ENCODE data around the gene IPCEF1. TPM values are rescaled to one million over a fixed set of nuclear protein-coding genes. Genes with fewer than 3 reads are reported as not detected.

The IPCEF1 gene
- total and polyA plus RNA-seq, 4 donors = 0.46 to 2.8 (median 1.3) TPM

DNA sequence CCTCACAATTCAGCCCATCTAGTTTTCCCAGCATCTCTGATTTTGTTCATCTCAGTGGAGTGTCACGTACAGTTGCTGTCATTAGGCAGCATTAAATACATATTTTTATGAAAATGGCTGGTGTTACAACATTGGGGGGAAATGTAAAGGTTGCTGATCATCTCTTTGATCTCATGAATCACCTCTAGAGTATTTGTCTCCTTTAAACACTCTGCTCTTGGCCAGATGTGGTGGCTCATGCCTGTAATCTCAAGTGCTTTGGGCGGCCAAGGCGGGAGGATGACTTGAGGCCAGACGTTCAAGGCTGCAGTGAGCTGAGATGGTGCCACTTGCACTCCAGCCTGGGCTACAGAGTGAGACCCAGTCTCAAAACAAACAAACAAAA is 128.1 kb downstream of the IPCEF1 start:
- no peak overlapping the region for H3K27ac ChIP-seq (ENCODE audit: low read depth in 1 of 2, low read length in 2 of 2)
- H3K36me3 ChIP-seq (ENCODE audit: control insufficient read depth in 4 of 4, insufficient read depth in 3 of 4, low read depth in 1 of 4, low read length in 3 of 4) = no peaks in the 10 kb centered on the region
- TF ChIP-seq HNF4G (IDR thresholded peaks at IDR 0.05) (no peak), RAD21 (IDR thresholded peaks at IDR 0.05) (no peak), EGR1 (IDR thresholded peaks at IDR 0.05; ENCODE audit: low read depth in 2 of 2) (no peak)
- TF ChIP-seq, protein P1, sequence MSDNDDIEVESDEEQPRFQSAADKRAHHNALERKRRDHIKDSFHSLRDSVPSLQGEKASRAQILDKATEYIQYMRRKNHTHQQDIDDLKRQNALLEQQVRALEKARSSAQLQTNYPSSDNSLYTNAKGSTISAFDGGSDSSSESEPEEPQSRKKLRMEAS (IDR thresholded peaks at IDR 0.05) = no peak
- H3K4me3 ChIP-seq (ENCODE audit: low read depth in 1 of 3, low read length in 3 of 3) = no peak overlapping the region
- 91% methylated on average over 4 of the region's 4 CpGs for WGBS
- H3K27me3 ChIP-seq (ENCODE audit: control insufficient read depth in 4 of 4, insufficient read depth in 4 of 4, low read length in 3 of 4) = no peaks in the 10 kb centered on the region
- DNase-seq (ENCODE audit: low spot score) = no peak
- H3K4me1 ChIP-seq (ENCODE audit: control insufficient read depth in 4 of 4, insufficient read depth in 4 of 4, low read length in 3 of 4) = peaks cover 0 to 3% (median 0%) of the 10 kb centered on the region in 4 donors
- H3K9me3 ChIP-seq (ENCODE audit: control insufficient read depth in 4 of 4, low read length in 3 of 4) = no peaks in the 10 kb centered on the region
- no peak overlapping the region for H3K9ac ChIP-seq (ENCODE audit: low read depth in 1 of 2, low read length in 2 of 2)

DNA sequence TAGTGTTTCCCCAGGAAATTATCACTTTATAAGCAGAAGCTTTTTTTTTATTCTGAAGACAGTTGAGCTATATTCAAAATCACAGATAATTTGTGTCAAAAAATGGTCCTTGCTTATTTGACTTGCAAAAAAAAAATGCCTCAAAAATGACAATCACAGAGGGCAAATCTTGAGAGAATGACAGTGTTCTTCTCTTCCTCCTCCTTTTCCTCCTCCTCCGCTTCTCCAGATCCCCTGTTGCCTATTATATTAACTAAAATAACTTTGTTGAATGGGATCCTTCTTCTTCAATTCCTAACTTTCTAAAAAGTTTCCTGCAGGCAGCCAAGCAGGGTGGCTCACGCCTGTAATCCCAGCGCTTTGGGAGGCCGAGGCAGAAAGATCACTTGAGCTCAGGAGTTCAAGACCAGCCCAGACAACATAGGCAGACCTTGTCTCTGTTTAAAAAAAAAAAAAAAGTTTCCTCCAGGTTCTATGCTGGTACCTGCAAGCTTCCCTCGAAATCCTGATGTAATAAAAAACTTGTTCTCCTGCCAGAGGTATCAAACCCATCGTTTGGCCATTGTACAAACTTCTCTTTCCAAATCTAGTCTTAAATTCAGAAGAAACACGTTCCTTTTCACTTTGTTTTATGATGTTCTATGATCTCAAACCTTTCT is 128.6 kb downstream of the IPCEF1 start:
- H3K27ac ChIP-seq (ENCODE audit: low read depth in 1 of 2, low read length in 2 of 2) = no peak overlapping the region
- no peak overlapping the region for H3K4me3 ChIP-seq (ENCODE audit: low read depth in 1 of 3, low read length in 3 of 3)
- DNase-seq (ENCODE audit: low spot score) = no peak
- WGBS = 86% methylated on average over 7 of the region's 7 CpGs
- H3K27me3 ChIP-seq (ENCODE audit: control insufficient read depth in 4 of 4, insufficient read depth in 4 of 4, low read length in 3 of 4) = no peaks in the 10 kb centered on the region
- peaks cover 0 to 3% (median 0%) of the 10 kb centered on the region in 4 donors for H3K4me1 ChIP-seq (ENCODE audit: control insufficient read depth in 4 of 4, insufficient read depth in 4 of 4, low read length in 3 of 4)
- TF ChIP-seq, protein P2, sequence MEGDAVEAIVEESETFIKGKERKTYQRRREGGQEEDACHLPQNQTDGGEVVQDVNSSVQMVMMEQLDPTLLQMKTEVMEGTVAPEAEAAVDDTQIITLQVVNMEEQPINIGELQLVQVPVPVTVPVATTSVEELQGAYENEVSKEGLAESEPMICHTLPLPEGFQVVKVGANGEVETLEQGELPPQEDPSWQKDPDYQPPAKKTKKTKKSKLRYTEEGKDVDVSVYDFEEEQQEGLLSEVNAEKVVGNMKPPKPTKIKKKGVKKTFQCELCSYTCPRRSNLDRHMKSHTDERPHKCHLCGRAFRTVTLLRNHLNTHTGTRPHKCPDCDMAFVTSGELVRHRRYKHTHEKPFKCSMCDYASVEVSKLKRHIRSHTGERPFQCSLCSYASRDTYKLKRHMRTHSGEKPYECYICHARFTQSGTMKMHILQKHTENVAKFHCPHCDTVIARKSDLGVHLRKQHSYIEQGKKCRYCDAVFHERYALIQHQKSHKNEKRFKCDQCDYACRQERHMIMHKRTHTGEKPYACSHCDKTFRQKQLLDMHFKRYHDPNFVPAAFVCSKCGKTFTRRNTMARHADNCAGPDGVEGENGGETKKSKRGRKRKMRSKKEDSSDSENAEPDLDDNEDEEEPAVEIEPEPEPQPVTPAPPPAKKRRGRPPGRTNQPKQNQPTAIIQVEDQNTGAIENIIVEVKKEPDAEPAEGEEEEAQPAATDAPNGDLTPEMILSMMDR (IDR thresholded peaks at IDR 0.05; ENCODE audit: low read depth, low read length, missing input control) = no peak
- no peak for TF ChIP-seq HNF4A (conservative IDR thresholded peaks at IDR 0.05)
- TF ChIP-seq FOXA2 (IDR thresholded peaks at IDR 0.05) = no peak
- no peak for TF ChIP-seq YY1 (IDR thresholded peaks at IDR 0.05)
- TF ChIP-seq, protein P1 (IDR thresholded peaks at IDR 0.05) = no peak
- no peak for TF ChIP-seq JUND (IDR thresholded peaks at IDR 0.05)
- no peak for TF ChIP-seq NR2F2 (IDR thresholded peaks at IDR 0.05)
- TF ChIP-seq TAF1 (conservative IDR thresholded peaks at IDR 0.05) = no peak
- TF ChIP-seq, protein P3, sequence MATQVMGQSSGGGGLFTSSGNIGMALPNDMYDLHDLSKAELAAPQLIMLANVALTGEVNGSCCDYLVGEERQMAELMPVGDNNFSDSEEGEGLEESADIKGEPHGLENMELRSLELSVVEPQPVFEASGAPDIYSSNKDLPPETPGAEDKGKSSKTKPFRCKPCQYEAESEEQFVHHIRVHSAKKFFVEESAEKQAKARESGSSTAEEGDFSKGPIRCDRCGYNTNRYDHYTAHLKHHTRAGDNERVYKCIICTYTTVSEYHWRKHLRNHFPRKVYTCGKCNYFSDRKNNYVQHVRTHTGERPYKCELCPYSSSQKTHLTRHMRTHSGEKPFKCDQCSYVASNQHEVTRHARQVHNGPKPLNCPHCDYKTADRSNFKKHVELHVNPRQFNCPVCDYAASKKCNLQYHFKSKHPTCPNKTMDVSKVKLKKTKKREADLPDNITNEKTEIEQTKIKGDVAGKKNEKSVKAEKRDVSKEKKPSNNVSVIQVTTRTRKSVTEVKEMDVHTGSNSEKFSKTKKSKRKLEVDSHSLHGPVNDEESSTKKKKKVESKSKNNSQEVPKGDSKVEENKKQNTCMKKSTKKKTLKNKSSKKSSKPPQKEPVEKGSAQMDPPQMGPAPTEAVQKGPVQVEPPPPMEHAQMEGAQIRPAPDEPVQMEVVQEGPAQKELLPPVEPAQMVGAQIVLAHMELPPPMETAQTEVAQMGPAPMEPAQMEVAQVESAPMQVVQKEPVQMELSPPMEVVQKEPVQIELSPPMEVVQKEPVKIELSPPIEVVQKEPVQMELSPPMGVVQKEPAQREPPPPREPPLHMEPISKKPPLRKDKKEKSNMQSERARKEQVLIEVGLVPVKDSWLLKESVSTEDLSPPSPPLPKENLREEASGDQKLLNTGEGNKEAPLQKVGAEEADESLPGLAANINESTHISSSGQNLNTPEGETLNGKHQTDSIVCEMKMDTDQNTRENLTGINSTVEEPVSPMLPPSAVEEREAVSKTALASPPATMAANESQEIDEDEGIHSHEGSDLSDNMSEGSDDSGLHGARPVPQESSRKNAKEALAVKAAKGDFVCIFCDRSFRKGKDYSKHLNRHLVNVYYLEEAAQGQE (IDR thresholded peaks at IDR 0.05) = no peak
- no peaks in the 10 kb centered on the region for H3K36me3 ChIP-seq (ENCODE audit: control insufficient read depth in 4 of 4, insufficient read depth in 3 of 4, low read depth in 1 of 4, low read length in 3 of 4)
- H3K9ac ChIP-seq (ENCODE audit: low read depth in 1 of 2, low read length in 2 of 2) = no peak overlapping the region
- H3K9me3 ChIP-seq (ENCODE audit: control insufficient read depth in 4 of 4, low read length in 3 of 4) = no peaks in the 10 kb centered on the region

DNA sequence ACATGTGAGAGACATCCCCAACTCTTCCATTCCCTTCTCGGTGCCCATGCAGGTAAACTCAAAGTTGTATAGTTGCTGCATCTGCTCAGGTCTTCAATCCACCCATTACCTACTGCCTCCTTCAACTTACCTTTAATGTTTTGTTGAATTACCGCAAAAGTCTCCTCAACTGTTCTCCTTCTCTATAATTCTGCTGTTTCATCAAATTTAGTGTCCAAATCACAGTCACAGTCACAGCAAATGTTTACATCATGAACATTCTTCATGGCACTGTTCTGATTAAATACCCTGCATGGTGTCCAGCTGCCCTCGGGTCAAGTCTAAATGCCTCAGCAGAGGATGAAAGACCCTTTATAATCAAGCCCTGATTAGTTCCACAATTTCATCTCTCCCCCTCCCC is 130.1 kb downstream of the IPCEF1 start:
- Histone ChIP-seq H3K27ac (ENCODE audit: low read depth in 1 of 2, low read length in 2 of 2) (no peak overlapping the region), H3K9me3 (ENCODE audit: control insufficient read depth in 4 of 4, low read length in 3 of 4) (no peaks in the 10 kb centered on the region), H3K9ac (ENCODE audit: low read depth in 1 of 2, low read length in 2 of 2) (no peak overlapping the region), H3K27me3 (ENCODE audit: control insufficient read depth in 4 of 4, insufficient read depth in 4 of 4, low read length in 3 of 4) (no peaks in the 10 kb centered on the region), H3K4me1 (ENCODE audit: control insufficient read depth in 4 of 4, insufficient read depth in 4 of 4, low read length in 3 of 4) (peaks cover 0 to 3% (median 0%) of the 10 kb centered on the region in 4 donors), H3K4me3 (ENCODE audit: low read depth in 1 of 3, low read length in 3 of 3) (no peak overlapping the region), H3K36me3 (ENCODE audit: control insufficient read depth in 4 of 4, insufficient read depth in 3 of 4, low read depth in 1 of 4, low read length in 3 of 4) (no peaks in the 10 kb centered on the region)
- DNase-seq (ENCODE audit: low spot score) = no peak
- WGBS = 88% methylated on average over 3 of the region's 3 CpGs
- TF ChIP-seq, protein P4, sequence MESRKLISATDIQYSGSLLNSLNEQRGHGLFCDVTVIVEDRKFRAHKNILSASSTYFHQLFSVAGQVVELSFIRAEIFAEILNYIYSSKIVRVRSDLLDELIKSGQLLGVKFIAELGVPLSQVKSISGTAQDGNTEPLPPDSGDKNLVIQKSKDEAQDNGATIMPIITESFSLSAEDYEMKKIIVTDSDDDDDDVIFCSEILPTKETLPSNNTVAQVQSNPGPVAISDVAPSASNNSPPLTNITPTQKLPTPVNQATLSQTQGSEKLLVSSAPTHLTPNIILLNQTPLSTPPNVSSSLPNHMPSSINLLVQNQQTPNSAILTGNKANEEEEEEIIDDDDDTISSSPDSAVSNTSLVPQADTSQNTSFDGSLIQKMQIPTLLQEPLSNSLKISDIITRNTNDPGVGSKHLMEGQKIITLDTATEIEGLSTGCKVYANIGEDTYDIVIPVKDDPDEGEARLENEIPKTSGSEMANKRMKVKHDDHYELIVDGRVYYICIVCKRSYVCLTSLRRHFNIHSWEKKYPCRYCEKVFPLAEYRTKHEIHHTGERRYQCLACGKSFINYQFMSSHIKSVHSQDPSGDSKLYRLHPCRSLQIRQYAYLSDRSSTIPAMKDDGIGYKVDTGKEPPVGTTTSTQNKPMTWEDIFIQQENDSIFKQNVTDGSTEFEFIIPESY (IDR thresholded peaks at IDR 0.05) = no peak
- TF ChIP-seq JUND (IDR thresholded peaks at IDR 0.05) = no peak
- TF ChIP-seq, protein P1 (IDR thresholded peaks at IDR 0.05) = no peak
- TF ChIP-seq, protein P2 (IDR thresholded peaks at IDR 0.05; ENCODE audit: low read depth, low read length, missing input control) = no peak
- TF ChIP-seq HNF4G (IDR thresholded peaks at IDR 0.05) = no peak
- TF ChIP-seq YY1 (IDR thresholded peaks at IDR 0.05) = no peak
- no peak for TF ChIP-seq SP1 (IDR thresholded peaks at IDR 0.05)

Data from liver (tissue), 9 donors.